ENCODE results near the gene CRADD. TPM values are rescaled to one million over a fixed set of nuclear protein-coding genes. Genes with fewer than 3 reads are reported as not detected.

CRADD gene
- polyA plus RNA-seq, 1 of the 3 experiments (the other 2 are of a cell fraction) = 13.6 TPM

DNA sequence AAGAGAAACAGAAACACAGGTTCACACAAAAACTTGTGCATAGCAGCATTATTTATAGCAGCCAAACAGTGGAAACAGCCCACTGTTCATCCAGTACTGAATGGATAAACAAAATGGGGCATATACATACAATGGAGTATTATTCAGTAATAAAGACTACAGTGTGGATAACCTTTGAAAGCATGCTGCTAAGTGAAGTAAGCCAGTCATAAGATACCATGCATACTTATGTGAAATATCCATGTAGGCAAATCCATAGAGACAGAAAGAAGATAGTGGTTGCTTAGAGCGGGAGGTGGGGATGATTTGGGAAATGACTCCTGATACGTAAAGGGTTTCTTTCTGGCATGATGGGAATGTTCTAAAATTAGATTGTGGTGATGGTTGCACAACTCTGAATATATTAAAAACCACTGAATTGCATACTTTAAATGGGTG, 99.4 kb downstream of the CRADD start:
- peak in 1 of 2 experiments; percentile 54; a peak in 1 of 4 replicates for TF ChIP-seq EP300 (IDR thresholded peaks at IDR 0.05; ENCODE audit: borderline replicate concordance in 1 of 2, low read depth in 1 of 2, low read length in 1 of 2)
- TF ChIP-seq MEF2A (IDR thresholded peaks at IDR 0.05; ENCODE audit: borderline replicate concordance, low read depth) = peak; percentile 45
- TF ChIP-seq POLR2AphosphoS5 (IDR thresholded peaks at IDR 0.05; ENCODE audit: low read depth, low read length) = no peak
- TF ChIP-seq GATA2 (CRISPR knock-in tag; IDR thresholded peaks at IDR 0.05) = no peak
- TF ChIP-seq NFIC (IDR thresholded peaks at IDR 0.05; ENCODE audit: borderline replicate concordance) = no peak
- no peak for TF ChIP-seq MXI1 (IDR thresholded peaks at IDR 0.05; ENCODE audit: low read depth, low read length)
- TF ChIP-seq TCF12 (IDR thresholded peaks at IDR 0.05) = peak; percentile 21; the same call in 1 of the 2 replicates
- TF ChIP-seq YY1 (IDR thresholded peaks at IDR 0.05; ENCODE audit: low read depth) = no peak
- no peak for TF ChIP-seq CHD2 (IDR thresholded peaks at IDR 0.05; ENCODE audit: low read length, partially characterized antibody)
- no peak for TF ChIP-seq SMC3 (IDR thresholded peaks at IDR 0.05; ENCODE audit: low read depth, low read length)
- TF ChIP-seq PBX3 (IDR thresholded peaks at IDR 0.05) = no peak
- TF ChIP-seq RXRA (IDR thresholded peaks at IDR 0.05; ENCODE audit: borderline replicate concordance, low read depth) = no peak
- TF ChIP-seq FOXM1 (IDR thresholded peaks at IDR 0.05; ENCODE audit: low read depth) = no peak
- peaks cover 2 to 40% of the 10 kb centered on the region in 2 experiments; a peak in 3 of 4 replicates for H3K4me1 ChIP-seq (ENCODE audit: control insufficient read depth in 1 of 2, insufficient read depth in 2 of 2, low read depth in 1 of 2, low read length in 1 of 2)
- no peak overlapping the region for H2AFZ ChIP-seq (ENCODE audit: low read depth)
- H3K4me2 ChIP-seq = peak overlapping the region; percentile 27
- ChIA-PET POLR2A (no interaction called here), CTCF (interaction anchor here (2.3 kb wide), 1 partner anchor 326 kb away, joined by 5 read pairs; no protein-coding TSS in a partner anchor)
- no peak for DNase-seq
- H3K9me3 ChIP-seq = no peaks in the 10 kb centered on the region
- no peaks in the 10 kb centered on the region for H3K9me2 ChIP-seq
- peaks cover 3% of the 10 kb centered on the region; the same call in 1 of the 2 replicates for H3K79me2 ChIP-seq (ENCODE audit: insufficient read depth)
- H3K27me3 ChIP-seq (ENCODE audit: insufficient read depth) = no peaks in the 10 kb centered on the region
- H3K4me3 ChIP-seq (ENCODE audit: low read depth in 2 of 2, low read length in 1 of 2) = no peak overlapping the region
- peaks cover 27% of the 10 kb centered on the region for H3F3A ChIP-seq (replicated peaks; ENCODE audit: insufficient read depth)
- no peaks in the 10 kb centered on the region for H3K36me3 ChIP-seq (replicated peaks in 1 of 2; ENCODE audit: control insufficient read depth in 1 of 2, insufficient read depth in 2 of 2, low read length in 1 of 2)
- peak overlapping the region; percentile 30; the same call in 1 of the 2 replicates for H3K9ac ChIP-seq
- WGBS (ENCODE audit: low lambda C conversion rate) = 47% methylated on average over 2 of the region's 2 CpGs
- no peaks in the 10 kb centered on the region for H4K20me1 ChIP-seq (ENCODE audit: insufficient read depth)
- peak overlapping the region in 1 of 2 experiments; percentile 86; a peak in 2 of 4 replicates for H3K27ac ChIP-seq (ENCODE audit: low read depth in 2 of 2, low read length in 1 of 2)

DNA sequence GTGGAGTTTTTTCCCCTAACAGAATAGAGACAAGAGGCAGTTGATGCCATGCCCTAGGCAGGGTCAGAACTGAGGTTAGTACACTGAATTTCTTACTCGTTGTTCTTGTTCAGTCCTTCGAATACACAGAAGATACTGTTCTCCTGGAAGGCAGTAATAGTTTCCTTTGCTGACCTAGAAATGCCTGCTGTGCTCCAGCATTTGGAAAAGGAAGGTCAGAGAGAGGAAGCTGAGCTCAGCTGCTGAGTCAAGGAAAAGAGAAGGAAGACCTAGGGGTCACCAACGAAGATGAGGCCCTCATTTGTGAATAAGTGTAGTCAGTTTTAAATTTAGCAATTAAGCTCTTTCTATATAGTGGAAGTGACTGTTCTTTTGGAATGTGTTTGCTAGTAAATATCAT, 100.1 kb downstream of the CRADD start:
- DNase-seq = no peak
- TF ChIP-seq EZH2phosphoT487 (IDR thresholded peaks at IDR 0.05; ENCODE audit: borderline replicate concordance, low read depth) (no peak), RXRA (IDR thresholded peaks at IDR 0.05; ENCODE audit: borderline replicate concordance, low read depth) (peak; percentile 63; the same call in 1 of the 2 replicates), TAF1 (IDR thresholded peaks at IDR 0.05; ENCODE audit: borderline replicate concordance, low read depth, low read length) (no peak), RFX5 (IDR thresholded peaks at IDR 0.05; ENCODE audit: low read length) (no peak), MEF2A (IDR thresholded peaks at IDR 0.05; ENCODE audit: borderline replicate concordance, low read depth) (0 out of 2 replicates have a peak, but pooled peaks have one; percentile 46), RCOR1 (IDR thresholded peaks at IDR 0.05; ENCODE audit: low read length) (no peak), NFIC (IDR thresholded peaks at IDR 0.05; ENCODE audit: borderline replicate concordance) (no peak), PBX3 (IDR thresholded peaks at IDR 0.05) (no peak), IRF3 (IDR thresholded peaks at IDR 0.05; ENCODE audit: low read depth, low read length) (no peak), CHD2 (IDR thresholded peaks at IDR 0.05; ENCODE audit: low read length, partially characterized antibody) (no peak), GABPA (IDR thresholded peaks at IDR 0.05; ENCODE audit: low read depth) (no peak), SMC3 (IDR thresholded peaks at IDR 0.05; ENCODE audit: low read depth, low read length) (no peak)
- TF ChIP-seq, protein P1, sequence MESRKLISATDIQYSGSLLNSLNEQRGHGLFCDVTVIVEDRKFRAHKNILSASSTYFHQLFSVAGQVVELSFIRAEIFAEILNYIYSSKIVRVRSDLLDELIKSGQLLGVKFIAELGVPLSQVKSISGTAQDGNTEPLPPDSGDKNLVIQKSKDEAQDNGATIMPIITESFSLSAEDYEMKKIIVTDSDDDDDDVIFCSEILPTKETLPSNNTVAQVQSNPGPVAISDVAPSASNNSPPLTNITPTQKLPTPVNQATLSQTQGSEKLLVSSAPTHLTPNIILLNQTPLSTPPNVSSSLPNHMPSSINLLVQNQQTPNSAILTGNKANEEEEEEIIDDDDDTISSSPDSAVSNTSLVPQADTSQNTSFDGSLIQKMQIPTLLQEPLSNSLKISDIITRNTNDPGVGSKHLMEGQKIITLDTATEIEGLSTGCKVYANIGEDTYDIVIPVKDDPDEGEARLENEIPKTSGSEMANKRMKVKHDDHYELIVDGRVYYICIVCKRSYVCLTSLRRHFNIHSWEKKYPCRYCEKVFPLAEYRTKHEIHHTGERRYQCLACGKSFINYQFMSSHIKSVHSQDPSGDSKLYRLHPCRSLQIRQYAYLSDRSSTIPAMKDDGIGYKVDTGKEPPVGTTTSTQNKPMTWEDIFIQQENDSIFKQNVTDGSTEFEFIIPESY (IDR thresholded peaks at IDR 0.05; ENCODE audit: borderline replicate concordance, low read depth) = no peak
- TF ChIP-seq, protein P2, sequence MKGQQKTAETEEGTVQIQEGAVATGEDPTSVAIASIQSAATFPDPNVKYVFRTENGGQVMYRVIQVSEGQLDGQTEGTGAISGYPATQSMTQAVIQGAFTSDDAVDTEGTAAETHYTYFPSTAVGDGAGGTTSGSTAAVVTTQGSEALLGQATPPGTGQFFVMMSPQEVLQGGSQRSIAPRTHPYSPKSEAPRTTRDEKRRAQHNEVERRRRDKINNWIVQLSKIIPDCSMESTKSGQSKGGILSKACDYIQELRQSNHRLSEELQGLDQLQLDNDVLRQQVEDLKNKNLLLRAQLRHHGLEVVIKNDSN (IDR thresholded peaks at IDR 0.05; ENCODE audit: borderline replicate concordance, low read depth) = no peak

More for the DNA sequence above, 100.1 kb downstream of the CRADD start:
- peaks cover 2 to 40% of the 10 kb centered on the region in 2 experiments; a peak in 3 of 4 replicates for H3K4me1 ChIP-seq (ENCODE audit: control insufficient read depth in 1 of 2, insufficient read depth in 2 of 2, low read depth in 1 of 2, low read length in 1 of 2)
- POLR2A ChIA-PET = no interaction called here
- peak overlapping the region; percentile 52; the same call in 1 of the 2 replicates for H2AFZ ChIP-seq (ENCODE audit: low read depth)
- no peaks in the 10 kb centered on the region for H3K27me3 ChIP-seq (ENCODE audit: insufficient read depth)
- H3K9ac ChIP-seq = peak overlapping the region; percentile 35
- H3K27ac ChIP-seq (ENCODE audit: low read depth in 2 of 2, low read length in 1 of 2) = peak overlapping the region; percentile 12 to 86
- no peaks in the 10 kb centered on the region for H4K20me1 ChIP-seq (ENCODE audit: insufficient read depth)
- WGBS (ENCODE audit: low lambda C conversion rate) = 65% methylated on average over 3 of the region's 3 CpGs
- peaks cover 27% of the 10 kb centered on the region for H3F3A ChIP-seq (replicated peaks; ENCODE audit: insufficient read depth)
- H3K4me2 ChIP-seq = peak overlapping the region; percentile 27
- no peaks in the 10 kb centered on the region for H3K9me2 ChIP-seq
- H3K9me3 ChIP-seq = no peaks in the 10 kb centered on the region
- no peak overlapping the region for H3K4me3 ChIP-seq (ENCODE audit: low read depth in 2 of 2, low read length in 1 of 2)
- CTCF ChIA-PET = interaction anchor here (1.5 to 2.3 kb wide), 2 partner anchors 324 to 325 kb away, joined by 4 to 5 read pairs; no protein-coding TSS in a partner anchor
- H3K79me2 ChIP-seq (ENCODE audit: insufficient read depth) = peaks cover 3% of the 10 kb centered on the region; the same call in 1 of the 2 replicates
- no peaks in the 10 kb centered on the region for H3K36me3 ChIP-seq (replicated peaks in 1 of 2; ENCODE audit: control insufficient read depth in 1 of 2, insufficient read depth in 2 of 2, low read length in 1 of 2)
